Psoas muscle (tissue), 8 donors: Measurements from ENCODE around the gene OR1J1. TPM values are rescaled to one million over a fixed set of nuclear protein-coding genes. Genes with fewer than 3 reads are reported as not detected.

Source experiments
- ATAC-seq, 4 donors: fragments of 200-7000 bp; cut with Tn5 transposase; one replicate each; pipeline ENCODE4 v1.9.1; 2020; ENCODE audit warnings: moderate library complexity in 3 of 4, mild to moderate bottlenecking in 2 of 4
- DNase-seq, 2 donors: peaks; one replicate each; pipeline ENCODE4 v3.0.0-alpha.2; 2020
- H3K27ac ChIP-seq: fragments of 200-600 bp; one replicate; pipeline ENCODE4 v1.8.0; 2022
- H3K27me3 ChIP-seq, 3 donors: fragments of 200-600 bp in 1 of 3; one replicate each; pipeline versions ENCODE4 v1.6.1 to v1.8.0; 2013 to 2022; ENCODE audit warnings: low read length in 2 of 3, mild to moderate bottlenecking in 2 of 3, moderate library complexity in 1 of 3; ENCODE audit not compliant: insufficient read depth in 3 of 3
- H3K36me3 ChIP-seq, 2 donors: fragments of 200-600 bp in 1 of 2; one replicate each; pipeline versions ENCODE4 v1.6.1 to v1.8.0; 2013 to 2022; ENCODE audit warnings: low read depth in 1 of 2, mild to moderate bottlenecking in 1 of 2, moderate library complexity in 1 of 2; ENCODE audit not compliant: insufficient read depth in 1 of 2
- H3K4me1 ChIP-seq: fragments of 200-600 bp; one replicate; pipeline ENCODE4 v1.8.0; 2022
- H3K4me3 ChIP-seq: fragments of 200-600 bp; one replicate; pipeline ENCODE4 v1.8.0; 2022; ENCODE audit warnings: mild to moderate bottlenecking
- H3K9me3 ChIP-seq: fragments of 200-600 bp; one replicate; pipeline ENCODE4 v1.8.0; 2022
- CTCF ChIP-seq: fragments of 200-600 bp; IDR thresholded peaks from one replicate; pipeline ENCODE4 v1.8.0; 2022; ENCODE audit warnings: antibody characterized with exemption
- WGBS, 3 donors: extraction: QIAGEN DNeasy Blood & Tissue Kit; methylation state at CpG; one replicate each; pipeline versions ENCODE4 v1.1.6 to v1.1.7; 2013; 5-methylcytosine and 5-hydroxymethylcytosine counted together
- intact Hi-C, 2 donors: fragments of 100-400 bp; cut with DNase I; formaldehyde crosslinking; loops; one replicate each; pipeline versions ENCODE4 v1.11.0 to v1.14.2; 2022
- polyA plus RNA-seq, 3 donors: library from polyadenylated mRNA; stranded (reverse); fragments of 200-250 nt; gene quantifications; one replicate each; pipeline ENCODE4 v1.2.3, GENCODE V29; 2013
- total RNA-seq, 4 donors: library from RNA; stranded (reverse); fragmentation: NEBNext Ultra II Directional in 2 of 4; extraction: Animal tissue kit (Norgen Biotek cat#: 25700) in 2 of 4; gene quantifications; one replicate each; pipeline versions ENCODE4 v1.2.1 to v1.2.4, GENCODE V29; 2021 to 2023
- donor health status: healthy with polysubstance abuse.
- donor health status: DM: no; HTN: no; CAD: no; lungs with moderate emphysema.
- donor health status: Bipolar disorder and iron deficiency.
- donor health status: healthy.
- donor health status: DM: yes; HTN: yes; CAD: no.
- donor health status: DM: no; HTN: no; CAD: no.
- donor health status: DM: no; HTN: no; CAD: no.
- donor health status: DM: yes; HTN: yes; CAD: no.

The OR1J1 gene
- total and polyA plus RNA-seq, 7 donors: not detected

DNA sequence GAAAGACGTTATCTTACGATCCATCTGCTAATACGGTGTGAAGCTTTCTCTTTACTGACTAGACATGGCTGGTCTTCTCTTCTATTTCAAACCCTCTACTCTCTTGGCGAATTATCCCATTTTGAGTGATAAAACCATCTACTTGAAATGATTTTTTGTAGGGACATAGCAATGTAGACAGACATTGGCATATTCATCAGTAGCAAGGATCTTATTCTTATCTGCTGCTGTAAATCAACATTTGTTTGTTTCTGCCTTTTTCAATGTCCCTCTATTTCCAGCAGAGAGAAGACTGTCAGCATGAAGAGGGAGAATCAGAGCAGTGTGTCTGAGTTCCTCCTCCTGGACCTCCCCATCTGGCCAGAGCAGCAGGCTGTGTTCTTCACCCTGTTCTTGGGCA is 41.1 kb upstream of the OR1J1 start, which contains the start of gene OR1J4:
Gene OR1J4, plus strand, starts transcription at position 301 of the 400 bp plus-strand sequence. Its CDS starts 0 bp downstream, at position 301.
- DNase-seq (no peak), ATAC-seq (no peak)
- TF ChIP-seq CTCF: no peak
- H3K36me3 ChIP-seq: no peaks in the 10 kb centered on the region
- intact Hi-C loops: no loop called here
- 69 to 78% (median 73%) methylated on average over 4 of the region's 4 CpGs for WGBS, 3 donors
- no peaks in the 10 kb centered on the region for H3K4me1 ChIP-seq
- no peaks in the 10 kb centered on the region for H3K9me3 ChIP-seq
- H3K27me3 ChIP-seq: peaks cover 2 to 27% (median 2%) of the 10 kb centered on the region in 3 donors
- H3K27ac ChIP-seq: no peak within 1 kb of the TSS
- no peak within 1 kb of the TSS for H3K4me3 ChIP-seq

GRCh38 chr9:122518226-122518625 is 40.5 kb upstream of the OR1J1 start:
- intact Hi-C loops: no loop called here
- Histone ChIP-seq H3K9me3 (no peaks in the 10 kb centered on the region), H3K27me3 (peaks cover 1 to 27% (median 2%) of the 10 kb centered on the region in 3 donors), H3K4me3 (no peak overlapping the region), H3K27ac (no peak overlapping the region), H3K36me3 (no peaks in the 10 kb centered on the region), H3K4me1 (no peaks in the 10 kb centered on the region)
- no peak for TF ChIP-seq CTCF
- no peak for DNase-seq
- WGBS, 3 donors: 56 to 65% (median 58%) methylated on average over 2 of the region's 2 CpGs
- ATAC-seq: no peak

- Histone ChIP-seq H3K27me3 (peaks cover 0 to 8% (median 0%) of the 10 kb centered on the region in 3 donors), H3K36me3 (no peaks in the 10 kb centered on the region), H3K4me1 (no peaks in the 10 kb centered on the region), H3K4me3 (no peak within 1 kb of the TSS), H3K27ac (no peak within 1 kb of the TSS), H3K9me3 (no peaks in the 10 kb centered on the region)
- intact Hi-C loops: no loop called here
- ATAC-seq (no peak), DNase-seq (no peak)
- 75 to 81% (median 76%) methylated on average over 6 of the region's 6 CpGs for WGBS, 3 donors
- no peak for TF ChIP-seq CTCF
Measured at GRCh38 chr9:122510502-122510901, 32.8 kb upstream of the OR1J1 start, which contains the start of gene OR1J2. OR1J2 (plus strand) TSS chr9:122510802; CDS start chr9:122510802, 0 bp downstream.

DNA sequence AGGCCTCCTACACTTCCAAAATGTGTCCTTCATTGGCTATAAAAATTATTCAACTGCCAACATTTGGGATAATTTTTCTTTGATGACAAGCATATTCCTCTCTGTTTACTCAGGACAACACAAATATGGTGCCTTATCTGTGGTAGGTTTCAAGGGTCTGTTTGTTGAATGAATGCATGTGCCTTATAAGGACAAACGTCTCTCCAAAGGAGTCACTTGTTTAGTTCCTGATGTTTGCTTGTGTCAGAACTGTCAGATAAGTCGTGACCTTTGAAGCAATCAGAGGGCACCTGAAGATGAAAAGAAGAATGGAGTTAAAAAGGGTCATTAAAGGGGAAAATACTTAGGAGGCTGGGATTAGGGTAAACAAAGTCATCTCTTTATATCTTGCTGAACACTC is 29.2 kb upstream of the OR1J1 start:
- DNase-seq: no peak
- WGBS, 3 donors: 37 to 57% (median 46%) methylated on average over 2 of the region's 2 CpGs

More for the DNA sequence above, 29.2 kb upstream of the OR1J1 start:
- Histone ChIP-seq H3K9me3 (no peaks in the 10 kb centered on the region), H3K27me3 (peaks cover 0 to 5% (median 0%) of the 10 kb centered on the region in 3 donors), H3K4me1 (no peaks in the 10 kb centered on the region), H3K36me3 (no peaks in the 10 kb centered on the region), H3K4me3 (no peak overlapping the region), H3K27ac (no peak overlapping the region)
- TF ChIP-seq CTCF: no peak
- intact Hi-C loops: no loop called here
- no peak for ATAC-seq
